GM15510 (cell line): Measurements from ENCODE around the gene VSIG2.

Source experiments
- POLR2A ChIP-seq: IDR thresholded peaks from 3 replicates; pipeline ENCODE4 v1.6.1; 2011; ENCODE audit warnings: borderline replicate concordance; ENCODE audit not compliant: insufficient read length; ENCODE audit errors: extremely low read depth

Gene VSIG2

GRCh38 chr11:124727474-124727873 is 24.6 kb downstream of the VSIG2 start:
- TF ChIP-seq POLR2A = no peak

- no peak for TF ChIP-seq POLR2A
These were observed 26.3 kb downstream of the VSIG2 start for GRCh38 chr11:124725719-124726105.

- TF ChIP-seq POLR2A = no peak
These were observed 26.9 kb downstream of the VSIG2 start for GRCh38 chr11:124724979-124725718.

GRCh38 chr11:124722176-124722575 is 29.9 kb downstream of the VSIG2 start:
- TF ChIP-seq POLR2A = no peak

- no peak for TF ChIP-seq POLR2A
These were observed 32.5 kb downstream of the VSIG2 start for GRCh38 chr11:124719534-124719933.

DNA sequence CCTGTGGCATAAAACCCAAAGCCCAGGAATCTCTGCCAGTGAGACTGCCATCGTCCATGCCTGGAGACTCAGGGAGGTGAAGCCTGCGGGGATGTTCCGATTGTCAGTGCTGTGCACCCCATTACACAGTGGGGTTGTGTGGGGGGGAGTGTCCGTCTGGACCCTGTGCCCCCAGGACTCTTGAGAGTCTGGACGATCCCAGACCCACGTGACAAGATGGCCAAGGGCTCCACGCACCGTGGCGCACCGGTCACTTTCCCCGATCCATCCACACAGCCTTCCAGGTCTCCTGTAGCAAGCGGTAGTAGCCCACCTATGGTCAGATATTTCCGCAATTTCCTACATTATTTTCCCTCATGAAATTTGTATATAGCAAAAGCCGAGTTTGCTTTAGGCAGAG is 33.3 kb downstream of the VSIG2 start:
- TF ChIP-seq POLR2A = no peak

- TF ChIP-seq POLR2A = no peak
These were observed 34.0 kb downstream of the VSIG2 start for GRCh38 chr11:124717786-124718651.

DNA sequence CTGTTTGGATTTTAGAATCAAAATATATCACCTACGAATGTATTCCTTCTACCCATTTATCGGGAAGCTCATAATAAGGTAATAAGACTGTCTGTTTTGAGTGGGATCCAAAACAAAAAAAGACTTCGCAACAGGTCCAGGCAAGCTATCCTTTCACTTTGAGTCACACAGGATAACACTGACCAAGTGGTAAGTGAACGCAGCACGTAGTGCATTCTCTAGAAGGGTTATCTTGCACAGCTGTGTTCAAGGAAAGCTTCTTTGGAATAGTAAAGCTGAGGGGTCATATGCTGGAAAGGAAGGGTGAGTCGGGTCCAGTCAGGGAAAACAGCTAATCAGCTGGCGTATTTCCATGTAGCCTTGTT is 34.7 kb downstream of the VSIG2 start:
- TF ChIP-seq POLR2A = no peak

- TF ChIP-seq POLR2A = no peak
These were observed 35.5 kb downstream of the VSIG2 start for GRCh38 chr11:124716591-124716990.

DNA sequence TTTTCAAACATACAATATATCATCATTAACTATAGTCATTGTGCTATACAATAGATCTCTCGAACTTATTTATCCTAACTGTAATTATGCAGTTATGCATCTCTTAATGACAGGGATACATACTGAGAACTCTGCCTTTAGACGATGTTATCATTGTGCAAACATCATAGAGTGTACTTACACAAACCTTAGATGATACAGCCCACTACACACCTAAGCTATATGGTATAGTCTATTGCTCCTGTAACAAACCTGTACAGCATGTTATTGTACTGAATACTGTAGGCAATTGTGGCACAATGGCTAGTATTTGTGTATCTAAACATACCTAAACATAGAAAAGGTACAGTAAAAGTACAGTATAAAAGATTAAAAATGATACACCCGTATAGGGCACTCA is 39.7 kb downstream of the VSIG2 start:
- TF ChIP-seq POLR2A = no peak

DNA sequence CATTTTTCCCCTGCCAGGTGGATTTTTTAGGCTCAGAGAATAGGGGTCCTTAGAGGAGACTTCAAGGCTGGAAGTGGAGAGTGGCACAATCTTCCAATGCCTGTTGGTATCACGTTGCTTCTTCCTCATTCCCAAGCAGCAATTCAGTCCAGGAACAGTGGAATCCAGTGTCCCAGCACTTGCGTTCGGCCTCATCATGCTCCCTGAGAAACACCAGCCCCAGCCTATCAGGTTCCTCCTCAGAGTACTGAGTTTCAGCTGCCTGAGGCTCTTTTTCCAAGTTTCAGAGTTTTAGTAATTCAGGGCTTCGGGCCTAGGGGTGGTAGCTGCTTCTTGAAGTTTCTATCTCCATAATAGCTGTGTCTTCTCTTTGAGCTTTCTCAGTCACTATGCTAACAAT is 44.2 kb downstream of the VSIG2 start:
- no peak for TF ChIP-seq POLR2A

GRCh38 chr11:124700028-124700427 is 52.0 kb downstream of the VSIG2 start:
- no peak for TF ChIP-seq POLR2A

DNA sequence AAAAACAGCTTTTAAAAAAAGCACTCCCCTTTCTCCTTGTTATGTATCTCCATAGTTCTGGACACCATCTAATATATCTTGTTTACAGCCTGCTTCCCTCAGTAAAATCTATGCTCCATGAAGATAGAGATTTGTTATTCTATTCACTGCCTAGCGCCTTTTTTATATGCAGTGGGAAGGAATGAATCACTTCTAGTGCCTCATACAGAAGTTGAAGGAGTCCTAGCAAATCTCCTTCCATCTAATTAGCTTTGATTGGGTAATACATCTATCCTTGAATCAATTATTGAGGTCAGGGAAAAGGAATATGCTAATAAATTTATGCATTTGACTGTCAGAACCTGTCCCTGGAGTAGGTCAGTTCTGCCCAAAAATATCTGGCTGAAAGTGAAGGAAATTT is 52.5 kb downstream of the VSIG2 start:
- TF ChIP-seq POLR2A = no peak
